ENCODE measurements around the gene TIGAR. TPM values are rescaled to one million over a fixed set of nuclear protein-coding genes. Genes with fewer than 3 reads are reported as not detected.
A peak's percentile ranks its signal among the peaks of the same experiment; 100 is the strongest.

The TIGAR gene
- total RNA-seq = 9.8 TPM

GRCh38 chr12:4320853-4321701, at the start of gene TIGAR:
Gene TIGAR, plus strand, starts transcription at chr12:4321213. Its CDS starts 59 bp downstream, at chr12:4321272.
- H3K4me3 ChIP-seq (ENCODE audit: low read length) = peak within 1 kb of the TSS; percentile 95

GRCh38 chr12:4271717-4272423, 49.1 kb upstream of the TIGAR start:
- peaks cover 68% of the 10 kb centered on the region for H3K4me1 ChIP-seq (ENCODE audit: insufficient read depth, low read length)
- H3K9me3 ChIP-seq (ENCODE audit: low read depth, low read length) = no peaks in the 10 kb centered on the region
- peak overlapping the region; percentile 72 for H3K4me3 ChIP-seq (ENCODE audit: low read length)
- H3K27me3 ChIP-seq (ENCODE audit: insufficient read depth, low read length) = peaks cover 26% of the 10 kb centered on the region

More at GRCh38 chr12:4320853-4321701, at the start of gene TIGAR:
- no peaks in the 10 kb centered on the region for H3K27me3 ChIP-seq (ENCODE audit: insufficient read depth, low read length)
- no peaks in the 10 kb centered on the region for H3K9me3 ChIP-seq (ENCODE audit: low read depth, low read length)
- H3K4me1 ChIP-seq (ENCODE audit: insufficient read depth, low read length) = peaks cover 35% of the 10 kb centered on the region

GRCh38 chr12:4272424-4273272, 48.4 kb upstream of the TIGAR start:
- peak overlapping the region; percentile 72 for H3K4me3 ChIP-seq (ENCODE audit: low read length)
- peaks cover 19% of the 10 kb centered on the region for H3K27me3 ChIP-seq (ENCODE audit: insufficient read depth, low read length)
- H3K9me3 ChIP-seq (ENCODE audit: low read depth, low read length) = no peaks in the 10 kb centered on the region
- H3K4me1 ChIP-seq (ENCODE audit: insufficient read depth, low read length) = peaks cover 76% of the 10 kb centered on the region

GRCh38 chr12:4273273-4273651, 47.8 kb upstream of the TIGAR start:
- H3K9me3 ChIP-seq (ENCODE audit: low read depth, low read length) = no peaks in the 10 kb centered on the region
- H3K4me1 ChIP-seq (ENCODE audit: insufficient read depth, low read length) = peaks cover 81% of the 10 kb centered on the region
- H3K4me3 ChIP-seq (ENCODE audit: low read length) = peak overlapping the region; percentile 72

GRCh38 chr12:4273652-4274395, 47.2 kb upstream of the TIGAR start, which contains the start of gene CCND2:
Gene CCND2, plus strand, starts transcription at chr12:4273762. Its CDS starts 279 bp downstream, at chr12:4274041.
- peaks cover 7% of the 10 kb centered on the region for H3K27me3 ChIP-seq (ENCODE audit: insufficient read depth, low read length)
- H3K4me3 ChIP-seq (ENCODE audit: low read length) = peak within 1 kb of the TSS; percentile 72
- H3K9me3 ChIP-seq (ENCODE audit: low read depth, low read length) = no peaks in the 10 kb centered on the region
- H3K4me1 ChIP-seq (ENCODE audit: insufficient read depth, low read length) = peaks cover 81% of the 10 kb centered on the region

More at GRCh38 chr12:4273273-4273651, 47.8 kb upstream of the TIGAR start:
- H3K27me3 ChIP-seq (ENCODE audit: insufficient read depth, low read length) = peaks cover 13% of the 10 kb centered on the region

- Histone ChIP-seq H3K9me3 (ENCODE audit: low read depth, low read length) (no peaks in the 10 kb centered on the region), H3K4me1 (ENCODE audit: insufficient read depth, low read length) (peaks cover 84% of the 10 kb centered on the region), H3K4me3 (ENCODE audit: low read length) (peak overlapping the region; percentile 72), H3K27me3 (ENCODE audit: insufficient read depth, low read length) (peaks cover 7% of the 10 kb centered on the region)
These were observed 46.5 kb upstream of the TIGAR start for GRCh38 chr12:4274396-4275015.

- peaks cover 84% of the 10 kb centered on the region for H3K4me1 ChIP-seq (ENCODE audit: insufficient read depth, low read length)
- no peaks in the 10 kb centered on the region for H3K9me3 ChIP-seq (ENCODE audit: low read depth, low read length)
- peak overlapping the region; percentile 72 for H3K4me3 ChIP-seq (ENCODE audit: low read length)
- H3K27me3 ChIP-seq (ENCODE audit: insufficient read depth, low read length) = peaks cover 3% of the 10 kb centered on the region
These were observed 45.8 kb upstream of the TIGAR start for GRCh38 chr12:4275016-4275869.

- Histone ChIP-seq H3K4me1 (ENCODE audit: insufficient read depth, low read length) (peaks cover 85% of the 10 kb centered on the region), H3K27me3 (ENCODE audit: insufficient read depth, low read length) (peaks cover 3% of the 10 kb centered on the region), H3K9me3 (ENCODE audit: low read depth, low read length) (no peaks in the 10 kb centered on the region), H3K4me3 (ENCODE audit: low read length) (peak overlapping the region; percentile 72)
These were observed 45.1 kb upstream of the TIGAR start for GRCh38 chr12:4275870-4276301.

GRCh38 chr12:4276524-4277204, 44.3 kb upstream of the TIGAR start:
- peaks cover 80% of the 10 kb centered on the region for H3K4me1 ChIP-seq (ENCODE audit: insufficient read depth, low read length)
- H3K4me3 ChIP-seq (ENCODE audit: low read length) = no peak overlapping the region
- no peaks in the 10 kb centered on the region for H3K9me3 ChIP-seq (ENCODE audit: low read depth, low read length)
- H3K27me3 ChIP-seq (ENCODE audit: insufficient read depth, low read length) = peaks cover 3% of the 10 kb centered on the region

- Histone ChIP-seq H3K4me1 (ENCODE audit: insufficient read depth, low read length) (peaks cover 79% of the 10 kb centered on the region), H3K4me3 (ENCODE audit: low read length) (no peak overlapping the region), H3K9me3 (ENCODE audit: low read depth, low read length) (no peaks in the 10 kb centered on the region), H3K27me3 (ENCODE audit: insufficient read depth, low read length) (peaks cover 3% of the 10 kb centered on the region)
These were observed 43.8 kb upstream of the TIGAR start for GRCh38 chr12:4277205-4277543.

- H3K27me3 ChIP-seq (ENCODE audit: insufficient read depth, low read length) = peaks cover 2% of the 10 kb centered on the region
- H3K9me3 ChIP-seq (ENCODE audit: low read depth, low read length) = no peaks in the 10 kb centered on the region
- H3K4me1 ChIP-seq (ENCODE audit: insufficient read depth, low read length) = peaks cover 72% of the 10 kb centered on the region
- H3K4me3 ChIP-seq (ENCODE audit: low read length) = no peak overlapping the region
These were observed 43.2 kb upstream of the TIGAR start for GRCh38 chr12:4277857-4278256.

GRCh38 chr12:4278329-4279197, 42.5 kb upstream of the TIGAR start:
- H3K4me3 ChIP-seq (ENCODE audit: low read length) = no peak overlapping the region
- no peaks in the 10 kb centered on the region for H3K9me3 ChIP-seq (ENCODE audit: low read depth, low read length)
- H3K4me1 ChIP-seq (ENCODE audit: insufficient read depth, low read length) = peaks cover 65% of the 10 kb centered on the region
- H3K27me3 ChIP-seq (ENCODE audit: insufficient read depth, low read length) = no peaks in the 10 kb centered on the region
